ENCODE results near the gene KCP. TPM values are rescaled to one million over a fixed set of nuclear protein-coding genes. Genes with fewer than 3 reads are reported as not detected.

The KCP gene
- total and polyA plus RNA-seq, 2 donors (not counting 1 experiment from before 2014, with no cell fraction given): 2.3 to 3.8 TPM

Other genes starting within 250 kb of the KCP start
- 2.2 and 2.4 TPM in 2 replicates for gene GARIN1A, start 238.4 kb downstream of the KCP start, total RNA-seq
- gene GARIN1A, start 238.4 kb downstream of the KCP start, polyA plus RNA-seq: 0.70 and 0.91 TPM in 2 replicates
- gene CALU, start 171.3 kb downstream of the KCP start, total RNA-seq: 11.2 and 12.4 TPM in 2 replicates
- gene CALU, start 171.3 kb downstream of the KCP start, polyA plus RNA-seq: 5.1 and 8.3 TPM in 2 replicates
- gene OPN1SW, start 134.9 kb downstream of the KCP start, total RNA-seq: not detected in 2 replicates
- gene OPN1SW, start 134.9 kb downstream of the KCP start, polyA plus RNA-seq: not detected in 2 replicates
- gene CCDC136, start 118.7 kb downstream of the KCP start, total RNA-seq: 12.4 and 13.9 TPM in 2 replicates
- gene CCDC136, start 118.7 kb downstream of the KCP start, polyA plus RNA-seq: 1.1 and 2.2 TPM in 2 replicates
- not detected in 2 replicates for gene FLNC, start 80.3 kb downstream of the KCP start, total RNA-seq
- 0.01 TPM in 1 of 2 replicates, not detected in the other for gene FLNC, start 80.3 kb downstream of the KCP start, polyA plus RNA-seq
- 77.9 and 81.7 TPM in 2 replicates for gene ATP6V1F, start 47.9 kb downstream of the KCP start, total RNA-seq
- gene ATP6V1F, start 47.9 kb downstream of the KCP start, polyA plus RNA-seq: 198 and 238 TPM in 2 replicates
- 135 and 137 TPM in 2 replicates for gene IRF5, start 27.2 kb upstream of the KCP start, total RNA-seq
- gene IRF5, start 27.2 kb upstream of the KCP start, polyA plus RNA-seq: 63.8 and 91.3 TPM in 2 replicates
- gene TNPO3, start 144.4 kb upstream of the KCP start, total RNA-seq: 47.8 and 48.3 TPM in 2 replicates
- gene TNPO3, start 144.4 kb upstream of the KCP start, polyA plus RNA-seq: 19.0 and 25.5 TPM in 2 replicates
- gene TSPAN33, start 234.0 kb upstream of the KCP start, total RNA-seq: 111 and 117 TPM in 2 replicates
- gene TSPAN33, start 234.0 kb upstream of the KCP start, polyA plus RNA-seq: 111 and 138 TPM in 2 replicates